CD4-positive, alpha-beta T cell treated with Interleukin-17A for 1 hour (primary cell): ENCODE measurements around the gene MTHFD1L.
"Not testable (repeated sequence)": the region's sequence is repeated elsewhere in the genome, so short reads cannot be mapped to it uniquely, and the experiment has no call there.

Experiments used
- DNase-seq: peaks from one replicate; pipeline ENCODE4 v3.0.0-alpha.2; 2020

MTHFD1L gene

DNA sequence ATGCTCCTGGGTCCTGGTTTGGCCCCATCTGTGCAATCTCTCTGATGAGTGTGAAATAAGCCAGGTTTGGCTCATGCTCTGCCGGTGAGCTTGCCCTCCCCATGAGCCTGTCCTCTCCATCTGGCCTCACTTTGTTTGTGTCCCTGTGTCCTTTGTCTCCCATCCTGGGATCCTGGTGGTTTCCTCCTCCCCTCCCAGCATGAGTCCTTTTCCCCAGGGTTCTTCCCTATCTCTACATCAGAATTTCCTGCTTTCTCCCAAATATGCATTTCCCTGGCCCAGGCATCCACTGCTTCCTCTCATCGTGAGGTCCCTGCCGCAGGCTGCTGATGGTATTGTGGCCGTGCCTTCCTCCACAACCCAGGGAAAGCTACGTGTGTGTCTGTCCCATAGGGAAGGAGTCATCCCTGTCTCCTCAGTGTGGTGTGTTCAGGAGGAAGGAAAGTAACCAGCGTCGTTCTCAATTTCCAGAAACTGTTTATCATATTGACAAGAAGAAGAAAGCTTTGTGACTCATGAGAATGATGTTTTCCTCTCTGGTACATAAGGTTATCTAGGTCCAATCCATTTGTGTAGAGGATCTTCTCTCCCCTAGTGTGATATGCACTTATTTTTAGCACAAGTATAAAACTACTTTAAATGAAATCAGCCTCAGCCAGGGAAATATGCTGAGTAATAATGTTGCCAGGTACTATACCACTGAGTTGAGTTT lies 180.2 kb downstream of the MTHFD1L start:
- DNase-seq: not testable (repeated sequence)

DNA sequence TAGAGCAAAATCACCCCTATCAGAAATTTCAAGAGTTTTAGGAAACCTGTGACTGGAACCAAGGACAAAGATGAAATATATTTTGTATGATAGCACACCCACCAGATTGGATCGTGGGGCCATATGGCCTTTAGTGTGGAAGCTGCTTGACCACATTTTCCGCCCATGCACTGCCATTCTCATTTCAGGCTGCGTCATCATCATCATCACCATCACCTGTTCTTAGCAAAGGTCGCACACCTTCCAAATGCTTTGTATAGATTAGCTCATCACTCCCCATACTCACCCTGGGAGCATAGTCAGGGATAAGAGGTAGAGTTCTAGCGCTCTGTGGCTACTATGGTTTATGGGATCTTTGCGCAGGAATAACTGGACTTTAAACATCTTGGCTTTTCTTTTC lies 185.7 kb downstream of the MTHFD1L start:
- no peak for DNase-seq

DNA sequence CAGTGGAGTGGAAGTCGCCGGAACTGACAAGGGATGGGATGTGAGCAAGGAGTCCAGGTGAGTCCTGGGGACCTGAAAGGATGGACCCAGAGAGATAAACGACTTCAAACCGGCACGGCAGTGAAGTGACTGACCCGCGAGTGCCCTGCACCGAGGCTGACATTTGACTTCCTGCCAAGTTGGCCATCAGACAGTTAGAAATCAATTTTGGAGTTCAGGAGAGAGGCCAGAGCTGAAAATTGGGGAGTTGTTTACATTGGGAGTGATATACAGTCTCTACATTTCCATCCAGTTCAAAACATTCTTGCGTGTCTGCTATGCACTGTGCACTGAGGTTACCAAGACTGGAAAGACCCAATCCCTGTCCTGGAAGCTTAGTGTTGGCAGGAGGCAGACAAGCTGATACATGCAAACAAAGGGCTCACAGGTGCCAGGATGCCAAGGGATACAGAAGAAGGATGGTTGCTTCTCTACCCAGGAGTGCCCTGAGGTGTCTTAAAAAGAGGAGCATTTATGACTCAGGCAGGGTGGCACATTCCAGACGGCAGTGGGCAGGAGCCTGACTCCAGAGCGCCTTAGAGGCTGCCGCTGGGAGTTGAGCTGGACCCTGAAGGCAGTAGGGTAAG lies 186.6 kb downstream of the MTHFD1L start:
- no peak for DNase-seq

DNA sequence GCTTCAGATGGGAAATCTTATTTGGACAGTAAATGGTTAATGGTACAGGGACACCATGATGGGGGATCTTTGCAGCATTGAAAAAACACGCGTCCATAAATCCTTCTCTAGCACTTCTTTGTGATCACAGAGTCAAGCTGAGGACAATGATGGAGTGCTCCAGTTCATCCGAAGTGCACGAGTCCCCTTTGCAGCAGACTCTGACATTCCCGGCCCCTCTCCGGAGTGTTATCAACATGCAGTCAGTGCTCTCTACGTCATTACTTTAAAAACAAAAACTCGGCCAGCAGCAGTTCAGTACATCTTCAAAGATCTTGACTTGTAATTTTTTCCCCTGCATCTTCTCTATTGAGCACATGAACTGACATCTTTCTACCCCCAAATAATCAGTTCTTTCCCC lies 188.8 kb downstream of the MTHFD1L start:
- DNase-seq: no peak

DNA sequence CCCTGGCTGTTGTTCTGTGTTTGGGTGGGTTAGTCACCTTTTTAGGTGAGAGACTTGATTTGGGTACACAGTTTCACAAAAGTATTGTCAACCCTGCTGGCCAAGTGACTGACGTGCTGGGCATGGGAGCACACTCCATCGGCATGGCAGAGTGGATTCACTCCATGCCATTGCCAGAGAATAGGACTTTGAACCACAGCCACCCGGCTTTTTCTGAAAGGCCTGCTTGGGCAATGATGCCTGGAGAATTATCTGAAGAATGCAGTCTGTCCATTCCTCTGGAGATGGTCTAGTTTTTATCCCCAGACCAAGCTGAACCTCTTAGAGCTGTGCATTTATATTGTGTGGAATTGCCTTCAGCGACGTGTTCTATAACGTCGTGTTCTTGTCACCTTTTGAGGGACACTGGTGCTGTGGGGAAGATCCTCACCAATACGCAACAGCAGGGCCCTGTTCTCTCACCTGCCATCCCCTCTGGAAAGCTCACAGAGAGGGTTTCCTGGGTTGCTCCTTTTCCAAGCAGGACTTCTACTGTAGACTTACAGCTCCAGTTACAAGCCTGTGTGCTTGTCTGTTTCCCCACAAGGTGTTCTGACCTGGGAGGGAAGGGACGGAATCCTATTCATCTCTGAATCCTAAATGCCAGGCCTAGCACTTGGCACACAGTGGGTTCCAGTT lies 190.9 kb downstream of the MTHFD1L start:
- no peak for DNase-seq

DNA sequence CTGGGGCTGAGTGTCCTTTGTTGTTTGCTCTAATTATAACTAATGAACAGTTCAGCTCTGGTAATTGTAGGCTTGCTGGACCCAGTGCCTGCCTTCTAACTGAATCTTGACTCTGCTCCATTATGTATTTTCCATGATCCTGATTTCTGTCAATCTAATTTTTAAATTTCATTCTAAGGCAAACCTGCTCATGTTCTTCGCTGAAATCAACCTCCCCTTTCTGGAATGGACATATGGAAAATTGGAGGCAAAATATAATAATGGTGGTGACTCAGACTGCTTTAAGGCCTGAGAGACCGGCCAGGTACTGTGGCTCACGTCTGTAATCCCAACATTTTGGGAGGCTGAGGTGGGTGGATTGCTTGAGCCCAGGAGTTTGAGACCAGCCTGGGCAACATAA lies 191.6 kb downstream of the MTHFD1L start:
- no peak for DNase-seq

DNA sequence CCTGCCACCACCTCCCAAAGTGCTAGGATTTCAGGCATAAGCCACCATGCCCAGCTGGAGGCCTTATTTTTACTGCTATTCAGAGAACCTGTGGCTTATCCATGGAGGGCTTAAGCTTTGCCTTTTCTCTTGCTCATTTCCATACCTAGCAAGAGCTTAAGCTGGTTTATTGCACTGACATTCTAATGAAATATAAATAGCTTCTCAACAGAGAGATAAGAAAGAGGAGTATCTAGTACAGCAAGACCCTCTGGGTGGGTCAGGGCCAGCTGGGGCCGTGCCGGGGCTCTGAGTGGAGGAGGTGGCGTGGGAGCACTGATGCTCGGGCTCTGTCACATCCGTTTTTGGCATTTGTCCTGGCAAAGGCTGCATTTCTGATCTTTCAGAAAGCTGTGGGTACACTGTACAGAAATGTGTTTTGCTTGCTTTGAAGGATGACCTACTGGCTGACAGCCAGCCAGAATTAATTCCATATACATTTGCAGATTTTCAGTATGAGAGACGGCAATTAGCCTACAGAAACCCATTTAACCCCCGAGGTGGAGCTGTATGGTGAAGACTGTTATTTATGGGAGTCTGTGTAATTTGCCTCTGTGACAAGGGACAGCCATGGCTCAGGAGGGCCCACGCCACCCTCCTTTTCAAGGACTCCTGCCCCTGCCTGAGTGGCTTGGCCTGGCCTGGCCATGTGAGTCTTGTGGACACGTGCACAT lies 192.7 kb downstream of the MTHFD1L start:
- no peak for DNase-seq

DNA sequence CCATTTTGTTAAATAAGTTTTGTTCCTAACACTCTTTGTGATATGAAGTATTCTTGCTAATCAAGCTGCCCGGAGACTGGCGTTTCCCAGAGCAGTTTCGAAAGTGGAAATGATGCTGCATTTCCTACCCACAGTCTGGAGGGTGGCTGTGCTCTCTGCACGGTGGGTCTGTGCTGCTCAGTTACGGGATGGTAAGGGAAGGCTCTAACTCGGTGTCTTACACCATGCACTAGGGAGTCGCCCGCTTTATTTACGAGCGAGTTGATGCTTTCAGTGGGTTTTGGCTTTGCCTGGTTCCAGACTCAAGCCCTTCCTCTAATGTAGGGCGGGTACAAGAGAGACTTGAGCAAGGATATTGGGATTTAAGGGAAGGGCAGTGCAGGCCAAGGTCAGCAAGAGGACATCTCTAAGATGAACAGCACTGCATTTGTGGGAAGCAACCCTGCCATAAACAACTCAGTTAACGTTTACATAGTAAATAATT lies 194.2 kb downstream of the MTHFD1L start:
- no peak for DNase-seq

DNA sequence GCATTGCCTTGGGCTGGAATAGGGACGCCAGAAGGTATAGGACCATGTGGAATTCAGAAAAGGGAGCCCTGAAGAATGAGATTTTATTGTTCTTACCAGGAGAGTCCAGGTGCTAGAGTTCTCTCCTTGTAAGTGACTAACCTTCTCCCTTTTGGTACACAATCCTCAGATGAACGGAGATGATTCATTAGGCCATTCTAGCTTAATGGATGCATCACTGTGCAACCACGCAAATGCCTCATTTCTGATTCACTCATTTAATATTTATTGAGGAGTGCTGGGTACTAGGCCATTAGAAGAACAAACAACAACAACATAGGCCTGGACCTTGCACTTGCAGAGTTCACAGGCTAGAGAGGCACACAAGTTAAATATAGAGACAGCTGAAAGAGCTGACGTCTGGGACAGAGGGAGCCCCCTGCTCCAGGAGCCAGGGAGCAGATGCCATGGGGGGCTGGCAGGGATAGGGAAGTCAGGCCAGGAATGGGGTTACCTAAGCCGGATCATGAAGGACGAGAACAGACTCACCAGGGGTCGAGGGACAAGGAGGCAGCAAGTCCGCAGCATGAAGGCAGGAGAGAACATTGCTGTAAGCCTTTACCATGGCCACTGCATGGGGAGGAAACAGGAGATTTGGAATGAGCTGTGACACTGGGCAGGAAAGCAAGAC lies 194.7 kb downstream of the MTHFD1L start:
- DNase-seq: no peak

DNA sequence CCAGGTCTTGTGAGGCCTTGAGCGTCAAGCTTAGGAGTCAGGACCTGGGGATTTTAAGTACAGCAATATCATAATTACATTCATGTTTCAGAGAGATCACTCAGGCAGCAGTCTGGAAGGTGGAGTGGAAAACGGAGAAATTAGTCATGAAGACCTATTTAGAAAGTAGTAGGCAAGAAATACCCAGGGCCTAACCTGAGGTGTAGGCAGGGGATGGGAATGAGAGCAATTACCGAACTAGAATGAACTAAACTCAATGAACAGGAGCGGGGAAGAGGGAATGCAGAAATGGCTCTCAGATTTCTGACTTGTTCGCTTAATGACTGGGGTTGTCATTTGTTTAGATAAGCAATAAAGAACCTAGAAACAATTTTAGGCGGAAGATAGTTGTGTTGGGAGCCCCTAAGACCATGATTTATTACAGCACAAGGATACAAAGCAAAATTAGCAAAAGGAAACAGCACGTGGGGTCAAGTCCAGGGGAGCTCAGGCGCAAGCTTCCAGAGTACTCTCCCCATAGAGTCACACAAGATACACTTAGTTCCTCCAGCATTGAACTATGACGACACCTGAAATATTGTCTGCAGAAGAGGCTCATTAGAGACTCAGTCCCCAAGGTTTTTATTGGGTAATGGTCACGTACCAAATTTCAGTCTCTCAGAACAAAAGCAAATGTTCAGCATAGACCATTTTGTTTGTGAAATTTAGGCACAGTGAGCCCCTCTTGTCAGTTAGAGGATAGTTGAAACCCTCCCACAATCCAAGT lies 195.4 kb downstream of the MTHFD1L start:
- no peak for DNase-seq

DNA sequence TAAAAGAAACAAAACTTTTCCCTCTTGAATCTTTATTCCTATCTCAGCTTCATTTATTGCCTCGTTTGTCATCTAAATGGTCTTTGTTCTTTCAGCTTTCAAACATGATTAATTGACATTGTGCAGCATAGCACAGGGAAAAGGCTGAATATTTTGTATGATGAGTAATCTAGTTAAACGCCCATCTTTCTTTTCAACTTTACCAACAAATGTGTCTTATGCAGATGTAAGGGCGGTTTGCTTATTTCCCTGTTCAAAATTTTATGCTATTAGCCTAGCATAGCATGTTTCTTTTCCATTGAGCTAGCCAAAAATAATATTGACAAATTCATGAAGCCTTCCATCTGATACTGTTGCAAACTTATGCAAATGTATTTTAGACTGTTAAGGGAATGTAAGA lies 197.8 kb downstream of the MTHFD1L start:
- no peak for DNase-seq

DNA sequence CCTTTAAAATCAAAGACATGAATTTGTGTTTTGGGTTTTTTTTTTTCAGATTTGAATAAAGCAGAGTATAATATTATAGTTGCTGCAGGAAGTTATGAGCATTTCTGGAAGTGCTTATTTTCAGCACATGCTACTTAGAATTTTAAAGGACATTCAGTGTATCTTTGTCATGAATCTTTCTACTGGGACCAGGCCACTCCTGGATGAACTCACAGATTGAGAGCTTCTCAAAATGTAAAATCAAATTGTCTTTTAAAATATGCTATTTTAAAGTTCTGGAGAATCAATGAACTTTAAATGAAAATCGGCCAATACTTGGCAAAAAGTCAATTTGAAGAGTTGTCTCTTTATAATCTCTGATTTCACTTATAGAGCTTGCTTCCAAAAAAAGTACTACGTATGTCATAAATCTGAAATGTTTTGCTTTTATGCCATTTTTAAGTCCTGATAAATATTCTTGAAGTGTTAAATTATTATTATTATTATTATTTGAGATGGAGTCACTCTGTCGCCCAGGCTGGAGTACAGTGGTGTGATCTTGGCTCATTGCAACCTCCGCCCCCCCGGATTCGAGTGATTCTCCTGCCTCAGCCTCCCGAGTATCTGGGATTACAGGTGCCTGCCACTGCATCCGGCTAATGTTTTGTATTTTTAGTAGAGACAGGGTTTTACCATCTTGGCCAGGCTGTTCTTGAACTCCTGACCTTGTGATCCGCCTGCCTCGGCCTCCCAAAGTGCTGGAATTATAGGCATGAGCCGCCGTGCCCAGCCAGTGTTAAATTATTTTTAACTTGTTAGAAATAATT lies 198.5 kb downstream of the MTHFD1L start:
- DNase-seq: no peak

DNA sequence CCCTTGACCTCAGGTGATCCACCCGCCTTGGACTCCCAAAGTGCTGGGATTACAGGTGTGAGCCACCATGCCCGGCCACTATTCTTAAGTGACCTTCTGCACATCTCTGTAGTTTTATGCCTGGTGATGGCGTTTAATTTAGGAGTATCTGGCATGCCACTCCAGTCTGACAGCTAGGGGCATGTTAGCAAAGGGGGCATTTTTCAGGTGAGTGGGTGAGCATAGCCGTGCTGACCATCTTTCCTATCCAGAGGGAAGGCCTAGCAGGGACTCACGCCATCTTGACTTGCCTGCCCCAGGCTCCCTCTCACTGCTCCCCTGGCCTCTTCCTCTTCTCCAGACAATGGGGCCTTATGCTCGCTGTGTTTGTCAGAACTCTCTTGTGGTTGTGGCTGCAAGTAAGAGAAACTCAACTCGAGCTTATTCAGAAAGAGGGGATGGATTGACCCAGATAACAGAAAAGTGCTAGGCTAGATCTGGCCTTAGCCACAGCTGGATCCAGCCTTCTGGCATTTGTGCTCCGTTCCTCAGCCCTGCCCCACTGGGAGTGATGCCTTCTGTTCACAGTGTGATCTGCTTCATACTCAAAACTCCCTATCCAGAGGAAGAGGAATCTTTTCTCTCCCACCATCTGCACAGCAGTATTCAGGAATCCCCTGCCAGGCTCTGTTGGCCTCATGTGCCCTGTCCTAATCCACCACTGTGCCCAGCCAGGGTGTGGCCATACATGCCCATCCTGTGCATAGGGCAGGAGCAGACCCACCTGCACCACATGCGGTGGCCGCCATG lies 199.7 kb downstream of the MTHFD1L start:
- DNase-seq: no peak

DNA sequence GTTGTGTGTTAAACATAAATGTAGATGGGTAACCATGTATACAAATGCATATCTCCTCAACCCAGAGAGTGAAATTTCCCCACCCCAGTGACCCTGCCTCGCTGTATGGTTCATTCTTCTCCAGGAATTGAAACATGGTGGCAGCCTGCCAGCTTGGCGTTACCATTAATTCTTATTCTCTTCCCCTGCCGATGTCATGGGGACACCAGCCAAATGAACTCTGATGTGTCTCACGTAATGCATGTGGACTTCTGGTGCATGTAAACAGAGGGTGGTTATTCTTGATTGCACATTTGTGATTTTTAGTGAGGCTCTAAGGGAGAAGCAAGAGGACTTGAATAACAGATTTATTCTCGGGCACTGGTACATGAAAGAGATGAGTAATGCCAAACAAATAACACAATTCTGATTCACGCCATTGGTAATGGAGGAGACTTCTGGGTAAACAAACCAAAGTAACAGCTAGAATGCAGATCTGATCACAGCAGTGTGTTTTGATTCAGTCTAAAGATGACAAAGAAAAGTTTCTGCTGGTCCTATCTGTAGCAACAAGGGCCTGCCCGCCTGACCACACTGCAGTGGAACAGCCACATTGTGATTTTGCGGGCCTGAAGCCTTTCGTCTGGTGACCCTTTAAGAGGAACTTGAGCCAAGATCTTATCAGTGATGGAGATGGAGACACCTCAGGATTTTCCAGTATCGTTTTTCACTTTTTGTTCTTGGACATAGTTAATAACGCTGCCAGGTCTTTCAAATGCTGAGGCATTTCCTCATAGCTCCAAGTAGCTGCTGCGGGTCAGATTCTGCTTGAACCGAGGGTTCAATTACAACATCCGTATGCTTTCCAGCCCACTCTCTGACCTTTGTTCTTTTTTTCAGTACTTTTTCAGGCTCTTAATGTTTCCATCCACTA lies 202.4 kb downstream of the MTHFD1L start:
- DNase-seq: no peak

DNA sequence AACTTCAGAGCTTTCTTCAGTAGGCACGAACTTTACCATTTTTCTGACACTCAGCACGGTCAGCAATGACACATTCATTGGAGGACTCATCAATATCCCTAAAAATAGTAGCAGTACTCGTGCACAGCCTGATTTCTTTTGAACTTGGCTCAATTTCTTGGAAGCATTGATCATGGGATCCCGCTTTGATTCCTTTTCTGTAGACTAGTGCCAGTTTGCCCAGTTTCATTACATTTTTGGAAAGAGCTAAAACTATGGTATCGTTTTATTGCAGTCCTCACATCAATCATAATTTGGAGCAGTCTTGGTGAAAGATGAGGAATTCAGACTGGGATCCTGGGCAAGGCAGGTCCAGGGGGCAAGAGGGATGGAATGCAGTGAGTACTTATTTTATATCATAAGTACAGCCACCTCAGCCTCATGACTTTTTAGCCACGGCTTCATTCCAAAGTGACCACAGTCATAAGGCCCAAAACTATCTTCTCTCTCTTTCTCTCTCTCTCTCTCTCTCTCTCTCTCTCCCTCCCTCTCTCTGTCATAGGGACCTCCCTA lies 203.3 kb downstream of the MTHFD1L start:
- no peak for DNase-seq

DNA sequence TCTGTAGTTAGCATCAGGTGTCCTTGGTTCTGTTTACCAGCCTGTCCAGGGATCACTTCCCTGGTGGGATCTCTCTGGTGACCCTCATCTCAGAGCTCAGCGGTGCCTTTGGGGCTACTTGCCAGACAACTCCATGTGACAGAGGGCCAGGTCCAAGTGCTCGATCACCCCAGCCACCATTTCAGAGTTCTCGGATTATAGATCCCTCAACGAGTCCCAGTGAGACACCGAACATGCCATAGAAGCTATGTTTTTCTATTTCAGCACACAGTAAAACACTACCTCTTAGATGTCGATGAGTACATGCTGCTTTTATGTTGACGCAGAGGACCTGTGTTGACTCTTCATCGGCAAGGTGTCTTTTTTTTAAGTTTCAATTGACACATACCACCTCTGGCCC lies 204.1 kb downstream of the MTHFD1L start:
- no peak for DNase-seq

DNA sequence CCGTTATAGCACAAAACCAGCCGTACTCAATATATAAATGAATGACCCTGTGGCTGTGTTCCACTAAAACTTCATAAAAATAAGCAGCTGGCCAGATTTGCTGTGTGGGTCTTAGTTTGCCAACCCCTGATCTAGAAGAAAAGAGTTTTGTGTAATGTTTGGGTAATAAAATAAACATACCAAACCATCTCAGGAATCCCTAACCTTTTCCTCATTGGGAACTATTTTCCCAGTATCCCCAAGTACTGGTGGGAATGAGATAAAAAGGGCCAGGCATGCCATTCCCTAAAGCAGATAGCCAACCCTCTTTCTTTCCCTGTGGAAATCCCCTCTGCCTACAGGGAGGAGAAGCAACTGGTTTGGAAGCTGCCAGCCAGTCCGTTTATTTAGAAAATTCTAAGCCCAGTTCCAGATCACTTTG lies 205.1 kb downstream of the MTHFD1L start:
- DNase-seq: no peak

DNA sequence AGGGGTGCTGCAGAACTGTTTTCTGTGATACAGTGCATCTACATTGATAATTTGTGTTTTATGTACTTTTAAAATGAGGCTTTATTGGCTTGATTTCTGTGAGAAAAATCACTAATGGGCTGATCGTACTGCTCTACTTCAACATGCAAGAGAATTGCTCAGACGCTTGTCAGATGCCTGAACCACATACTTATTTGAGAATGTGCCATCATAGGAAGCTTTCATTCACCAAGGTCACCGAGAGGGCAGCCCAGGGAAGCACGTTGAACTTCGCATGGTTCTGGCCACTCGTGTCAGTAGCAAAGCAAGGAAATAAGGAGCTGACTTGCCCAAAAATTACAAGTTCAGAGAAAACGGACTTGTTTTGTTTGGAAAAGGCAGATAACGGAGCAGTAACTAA lies 205.8 kb downstream of the MTHFD1L start:
- no peak for DNase-seq

DNA sequence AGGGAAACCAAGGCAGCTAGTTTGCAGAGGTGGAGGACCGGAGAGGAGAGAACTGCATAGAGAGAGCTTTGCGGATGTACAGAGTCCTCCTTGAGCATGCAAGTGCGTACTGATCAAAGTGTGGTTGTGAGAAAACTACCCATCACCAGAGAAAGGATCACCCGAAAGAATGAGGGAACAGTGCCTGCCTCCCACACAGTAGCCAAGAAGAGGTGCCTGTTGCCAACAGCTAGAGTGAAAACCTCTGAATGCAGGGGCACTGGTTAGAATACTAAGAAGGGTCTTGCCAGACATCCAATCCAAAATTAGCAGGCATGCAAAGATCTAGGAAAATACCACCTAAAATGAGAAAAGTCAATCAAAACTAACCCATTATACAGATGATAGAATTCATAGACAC lies 207.6 kb downstream of the MTHFD1L start:
- DNase-seq: no peak
